Epidermal melanocyte (primary cell): Measurements from ENCODE around the gene COL12A1.
"Not testable (repeated sequence)": the region's sequence is repeated elsewhere in the genome, so short reads cannot be mapped to it uniquely, and the experiment has no call there.

Source experiments
- DNase-seq: peaks from one replicate; pipeline ENCODE4 v3.0.0; 2011; ENCODE audit warnings: low spot score; ENCODE audit not compliant: insufficient read length

COL12A1 gene

GRCh38 chr6:75213112-75213511 lies 7.3 kb upstream of the COL12A1 start:
- DNase-seq = no peak

- DNase-seq = no peak
Measured at GRCh38 chr6:75211920-75212590, 6.2 kb upstream of the COL12A1 start.

- DNase-seq = peak; percentile 46
Measured at GRCh38 chr6:75210885-75211739, 5.3 kb upstream of the COL12A1 start.

GRCh38 chr6:75209184-75209723 lies 3.4 kb upstream of the COL12A1 start:
- DNase-seq = no peak

GRCh38 chr6:75208298-75209183 lies 2.7 kb upstream of the COL12A1 start:
- peak; percentile 59 for DNase-seq

- DNase-seq = no peak
Measured at GRCh38 chr6:75206576-75207342, 906 bp upstream of the COL12A1 start.

- no peak for DNase-seq
Measured at GRCh38 chr6:75204959-75205775, 686 bp downstream of the COL12A1 start.

- peak; percentile 86 for DNase-seq
Measured at GRCh38 chr6:75204217-75204958, 1.5 kb downstream of the COL12A1 start.

GRCh38 chr6:75203721-75204120 lies 2.1 kb downstream of the COL12A1 start:
- no peak for DNase-seq

- no peak for DNase-seq
Measured at GRCh38 chr6:75202676-75203131, 3.1 kb downstream of the COL12A1 start.

GRCh38 chr6:75201901-75202672 lies 3.8 kb downstream of the COL12A1 start:
- no peak for DNase-seq

- no peak for DNase-seq
Measured at GRCh38 chr6:75201021-75201420, 4.8 kb downstream of the COL12A1 start.

GRCh38 chr6:75199889-75200288 lies 6.0 kb downstream of the COL12A1 start:
- DNase-seq = no peak

GRCh38 chr6:75196081-75196687 lies 9.7 kb downstream of the COL12A1 start:
- no peak for DNase-seq

GRCh38 chr6:75188221-75188925 lies 17.5 kb downstream of the COL12A1 start:
- no peak for DNase-seq

GRCh38 chr6:75186581-75186980 lies 19.3 kb downstream of the COL12A1 start:
- DNase-seq = not testable (repeated sequence)

GRCh38 chr6:75183099-75183541 lies 22.7 kb downstream of the COL12A1 start:
- DNase-seq = no peak
